Osteoblast (primary cell): ENCODE results near the gene MEF2C. TPM values are rescaled to one million over a fixed set of nuclear protein-coding genes. Genes with fewer than 3 reads are reported as not detected.

Experiments
- DNase-seq: peaks from one replicate; pipeline ENCODE4 v3.0.0; 2011; ENCODE audit warnings: low spot score, mixed read lengths; ENCODE audit not compliant: insufficient read length; ENCODE audit errors: missing footprints
- H2AFZ ChIP-seq: 2 replicates; pipeline ENCODE4 v1.6.0; 2011; ENCODE audit warnings: mild to moderate bottlenecking, low read length
- H3K27ac ChIP-seq: 2 replicates; pipeline ENCODE4 v1.5.1; 2011; ENCODE audit warnings: mild to moderate bottlenecking, low read depth, low read length, moderate library complexity
- H3K27me3 ChIP-seq: 2 replicates; pipeline ENCODE4 v1.6.0; 2012; ENCODE audit warnings: mild to moderate bottlenecking, control low read depth, inconsistent platforms, low read length, moderate library complexity; ENCODE audit not compliant: insufficient read depth
- H3K36me3 ChIP-seq: 2 replicates; pipeline ENCODE4 v1.5.1; 2011; ENCODE audit warnings: mild to moderate bottlenecking, low read length, control low read depth, moderate library complexity; ENCODE audit not compliant: insufficient read depth
- H3K4me1 ChIP-seq: 2 replicates; pipeline ENCODE4 v1.5.1; 2011; ENCODE audit warnings: mild to moderate bottlenecking, low read length, control low read depth, moderate library complexity; ENCODE audit not compliant: insufficient read depth
- H3K4me2 ChIP-seq: 2 replicates; pipeline ENCODE4 v1.6.0; 2011; ENCODE audit warnings: mild to moderate bottlenecking, low read length; ENCODE audit not compliant: insufficient read depth
- H3K4me3 ChIP-seq: fragments of 200-600 bp; sonication (generic); 3 replicates; pipeline ENCODE4 v1.5.1; 2012; ENCODE audit warnings: mild to moderate bottlenecking, low read length, inconsistent platforms; ENCODE audit not compliant: insufficient read depth
- H3K79me2 ChIP-seq: 2 replicates; pipeline ENCODE4 v1.6.0; 2012; ENCODE audit warnings: mild to moderate bottlenecking, low read length, control low read depth, inconsistent platforms; ENCODE audit not compliant: insufficient read depth
- H3K9me3 ChIP-seq: 2 replicates; pipeline ENCODE4 v1.5.1; 2011; ENCODE audit warnings: low read depth, low read length, control low read depth
- H4K20me1 ChIP-seq: 2 replicates; pipeline ENCODE4 v1.6.0; 2012; ENCODE audit warnings: mild to moderate bottlenecking, low read length, control low read depth; ENCODE audit not compliant: insufficient read depth
- total RNA-seq: library from RNA; depleted of rRNA; stranded (reverse); fragments of >200 nt; gene quantifications from 2 replicates; pipeline ENCODE4 v1.2.3, GENCODE V29; 2012
- TF ChIP-seq, protein P1 (sequence below): IDR thresholded peaks from 2 replicates; pipeline ENCODE4 v1.5.1; 2011; ENCODE audit warnings: mild to moderate bottlenecking, low read depth, low read length, moderate library complexity; ENCODE audit errors: extremely low read depth

Gene MEF2C
- total RNA-seq, 1 donor = 13.4 TPM

DNA sequence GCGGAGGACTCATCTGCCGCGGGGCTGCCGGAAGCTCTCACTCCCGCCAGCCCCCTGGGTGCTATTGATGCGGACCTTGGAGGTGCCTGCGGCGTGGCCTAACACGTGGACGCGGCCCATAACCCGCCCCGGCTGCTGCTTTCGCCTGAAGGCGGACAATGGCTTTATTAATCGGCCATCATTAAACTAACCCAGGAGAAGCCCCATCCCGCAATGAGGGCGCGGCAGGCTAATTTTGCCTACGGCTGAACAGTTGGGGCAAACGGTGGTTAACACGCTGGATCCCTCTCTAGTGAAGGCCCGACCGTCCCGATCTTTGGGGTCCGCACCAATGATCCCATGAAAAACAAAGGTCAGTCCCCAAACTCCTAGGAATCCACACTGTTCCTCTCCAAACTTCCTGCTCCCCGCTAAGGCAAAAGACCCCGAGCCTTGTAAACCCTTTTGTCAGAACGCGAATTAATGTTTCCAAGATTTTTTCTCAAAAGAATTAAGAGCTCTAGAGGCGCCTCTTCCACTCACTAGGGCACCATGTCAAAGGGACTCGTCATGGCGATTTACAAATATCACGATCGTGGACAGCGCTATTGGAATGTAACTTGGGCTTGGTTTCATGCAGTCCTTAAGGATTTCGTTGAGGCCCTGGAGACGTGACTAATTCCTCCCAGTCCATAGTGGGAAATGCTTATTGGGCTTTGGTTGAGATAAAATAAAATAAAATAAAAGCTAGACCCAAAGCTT, 193.1 kb downstream of the MEF2C start:
- H2AFZ ChIP-seq = no peak overlapping the region
- DNase-seq = peak; percentile 73
- H3K36me3 ChIP-seq = no peaks in the 10 kb centered on the region
- H3K27ac ChIP-seq = no peak overlapping the region
- H3K9me3 ChIP-seq = no peaks in the 10 kb centered on the region
- no peaks in the 10 kb centered on the region for H3K79me2 ChIP-seq
- H3K27me3 ChIP-seq = peaks cover 99% of the 10 kb centered on the region
- H4K20me1 ChIP-seq = no peaks in the 10 kb centered on the region
- peaks cover 9% of the 10 kb centered on the region for H3K4me1 ChIP-seq
- TF ChIP-seq, protein P1, sequence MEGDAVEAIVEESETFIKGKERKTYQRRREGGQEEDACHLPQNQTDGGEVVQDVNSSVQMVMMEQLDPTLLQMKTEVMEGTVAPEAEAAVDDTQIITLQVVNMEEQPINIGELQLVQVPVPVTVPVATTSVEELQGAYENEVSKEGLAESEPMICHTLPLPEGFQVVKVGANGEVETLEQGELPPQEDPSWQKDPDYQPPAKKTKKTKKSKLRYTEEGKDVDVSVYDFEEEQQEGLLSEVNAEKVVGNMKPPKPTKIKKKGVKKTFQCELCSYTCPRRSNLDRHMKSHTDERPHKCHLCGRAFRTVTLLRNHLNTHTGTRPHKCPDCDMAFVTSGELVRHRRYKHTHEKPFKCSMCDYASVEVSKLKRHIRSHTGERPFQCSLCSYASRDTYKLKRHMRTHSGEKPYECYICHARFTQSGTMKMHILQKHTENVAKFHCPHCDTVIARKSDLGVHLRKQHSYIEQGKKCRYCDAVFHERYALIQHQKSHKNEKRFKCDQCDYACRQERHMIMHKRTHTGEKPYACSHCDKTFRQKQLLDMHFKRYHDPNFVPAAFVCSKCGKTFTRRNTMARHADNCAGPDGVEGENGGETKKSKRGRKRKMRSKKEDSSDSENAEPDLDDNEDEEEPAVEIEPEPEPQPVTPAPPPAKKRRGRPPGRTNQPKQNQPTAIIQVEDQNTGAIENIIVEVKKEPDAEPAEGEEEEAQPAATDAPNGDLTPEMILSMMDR = no peak
- H3K4me2 ChIP-seq = peak overlapping the region; percentile 84
- H3K4me3 ChIP-seq = no peak overlapping the region

DNA sequence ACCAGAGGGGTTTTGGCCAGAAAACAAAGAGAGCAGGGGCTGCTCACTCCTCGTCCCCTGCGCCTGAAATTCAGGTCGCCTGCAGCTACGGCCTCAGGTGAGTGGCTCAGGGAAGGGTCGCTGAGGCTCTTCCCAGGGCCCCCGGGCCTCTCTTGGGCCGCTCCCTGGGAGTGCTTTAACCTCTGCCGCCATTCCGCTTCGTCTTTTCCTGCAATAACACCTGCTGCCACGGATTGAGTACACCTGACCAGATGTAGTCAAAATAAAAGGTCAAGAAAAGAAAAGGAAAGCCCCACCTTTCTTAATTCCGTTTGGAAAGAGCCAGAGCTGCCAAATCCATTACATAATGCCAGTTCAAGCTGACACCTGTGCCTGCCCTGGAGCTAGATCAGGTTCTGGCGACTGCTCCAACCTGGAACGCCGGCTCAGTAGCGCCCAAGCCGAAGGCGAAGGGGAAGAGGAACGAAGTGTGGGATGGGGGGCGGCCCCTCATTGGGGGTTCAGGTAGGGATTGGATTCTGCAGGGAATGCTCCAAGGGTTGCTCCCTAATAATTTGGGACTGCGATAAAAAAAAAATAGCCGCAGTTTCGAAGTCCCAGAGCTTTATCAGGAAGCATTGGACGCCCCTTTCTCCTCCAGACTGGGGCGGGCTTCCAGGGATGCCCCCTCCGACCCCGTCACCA, 193.9 kb downstream of the MEF2C start:
- Histone ChIP-seq H3K27ac (no peak overlapping the region), H4K20me1 (no peaks in the 10 kb centered on the region), H3K9me3 (no peaks in the 10 kb centered on the region), H3K27me3 (peaks cover 99% of the 10 kb centered on the region), H2AFZ (no peak overlapping the region), H3K36me3 (no peaks in the 10 kb centered on the region), H3K79me2 (no peaks in the 10 kb centered on the region), H3K4me1 (peaks cover 9% of the 10 kb centered on the region), H3K4me3 (no peak overlapping the region), H3K4me2 (no peak overlapping the region)
- DNase-seq = no peak
- TF ChIP-seq, protein P1 = no peak

DNA sequence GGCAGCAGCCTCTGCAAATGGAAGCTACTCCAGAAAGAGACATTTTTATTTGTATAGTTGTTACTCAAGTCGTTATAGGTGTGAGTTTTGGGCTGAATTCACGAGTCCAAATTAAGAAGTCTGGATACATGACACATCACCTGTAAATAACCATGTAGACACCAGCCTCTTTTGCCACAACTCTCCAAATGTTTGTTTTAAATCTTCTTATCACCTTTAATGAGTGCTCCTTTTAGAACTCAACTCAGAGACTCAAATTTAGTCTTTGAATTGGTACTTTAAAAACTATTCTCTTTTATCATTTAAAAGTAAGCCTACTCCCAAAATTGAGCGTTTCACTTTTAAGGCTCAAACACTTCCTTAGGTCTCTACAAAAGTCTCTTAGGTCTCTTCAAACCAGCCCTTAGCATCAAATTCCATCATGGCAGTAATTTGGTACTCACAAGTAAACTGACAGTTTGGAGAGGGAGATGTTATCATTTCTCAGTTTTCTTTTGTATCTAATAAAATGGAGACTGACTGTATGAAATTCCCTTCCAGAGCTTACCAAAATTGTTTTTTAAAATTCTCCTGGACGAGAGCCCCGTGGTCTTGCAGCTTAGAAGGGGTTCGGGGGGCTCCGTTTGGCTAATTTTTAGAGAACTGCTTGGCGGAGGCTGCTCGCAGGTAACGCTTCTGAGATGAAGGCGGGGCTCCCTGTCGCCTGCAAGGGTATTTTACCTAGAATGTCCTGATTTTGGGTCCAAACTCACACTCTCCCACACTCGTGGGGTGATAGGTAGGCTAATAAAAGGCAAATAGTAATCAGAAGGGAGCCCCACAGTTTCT, 194.6 kb downstream of the MEF2C start:
- no peaks in the 10 kb centered on the region for H4K20me1 ChIP-seq
- H3K4me1 ChIP-seq = peaks cover 9% of the 10 kb centered on the region

More for the DNA sequence above, 194.6 kb downstream of the MEF2C start:
- TF ChIP-seq, protein P1 = no peak
- Histone ChIP-seq H3K9me3 (no peaks in the 10 kb centered on the region), H3K36me3 (no peaks in the 10 kb centered on the region), H3K79me2 (no peaks in the 10 kb centered on the region), H2AFZ (no peak overlapping the region), H3K4me3 (no peak overlapping the region), H3K27me3 (peaks cover 100% of the 10 kb centered on the region), H3K4me2 (no peak overlapping the region), H3K27ac (no peak overlapping the region)
- peak; percentile 65 for DNase-seq
